K562 (cell line): ENCODE data around the gene ABT1. TPM values are rescaled to one million over a fixed set of nuclear protein-coding genes. Genes with fewer than 3 reads are reported as not detected.
A peak's percentile ranks its signal among the peaks of the same experiment; 100 is the strongest.

ENCODE experiments used
- CBX1 ChIP-seq: sonication (generic); IDR thresholded peaks from 2 replicates; pipeline ENCODE4 v1.6.1; 2016; ENCODE audit warnings: antibody characterized with exemption, low read depth, mild to moderate bottlenecking
- IFI16 ChIP-seq: fragments of 250-450 bp; sonication (Bioruptor Pico); IDR thresholded peaks from 2 replicates; pipeline ENCODE4 v2.1.2; 2022; ENCODE audit warnings: mild to moderate bottlenecking, inconsistent platforms
- MAZ ChIP-seq, 2 experiments: fragments of 450-650 bp in 1 of 2; sonication (generic) in 1 of 2; formaldehyde crosslinking; IDR thresholded peaks in 1 of 2; conservative IDR thresholded peaks in 1 of 2; 2 replicates each; pipeline versions ENCODE4 v1.4.0 to v1.5.0; 2020; ENCODE audit warnings: mild to moderate bottlenecking in 1 of 2, missing genetic modification reagents in 1 of 2
- MYBL2 ChIP-seq, 2 experiments: fragments of 450-650 bp in 1 of 2; sonication (generic) in 1 of 2; formaldehyde crosslinking in 1 of 2; IDR thresholded peaks; 2 replicates each; pipeline versions ENCODE4 v1.6.1 to v1.8.1; 2017 to 2022; ENCODE audit warnings: borderline replicate concordance in 1 of 2, inconsistent platforms in 1 of 2, low read depth in 1 of 2, mild to moderate bottlenecking in 1 of 2, missing genetic modification reagents in 1 of 2, moderate library complexity in 1 of 2
- NFE2 ChIP-seq: IDR thresholded peaks from 2 replicates; pipeline ENCODE4 v1.6.1; 2014; ENCODE audit warnings: antibody characterized with exemption, low read depth
- NR2C2 ChIP-seq, 2 experiments: fragments of 200-800 bp in 1 of 2; sonication (Bioruptor generic) in 1 of 2; sonication (generic) in 1 of 2; formaldehyde crosslinking in 1 of 2; IDR thresholded peaks; 2 replicates each; pipeline versions ENCODE4 v1.6.1 to v1.8.0; 2016 to 2022; ENCODE audit warnings: mild to moderate bottlenecking in 1 of 2, missing compliant biosample characterization in 1 of 2, missing genetic modification characterization in 1 of 2, missing genetic modification reagents in 1 of 2
- RAD51 ChIP-seq: fragments of 450-650 bp; IDR thresholded peaks from 2 replicates; pipeline ENCODE4 v1.7.1; 2016; ENCODE audit warnings: low read depth, mild to moderate bottlenecking, borderline replicate concordance
- U2AF1 ChIP-seq: fragments of 200-400 bp; formaldehyde crosslinking; optimal IDR thresholded peaks from 2 replicates; pipeline ENCODE3; 2017; ENCODE audit warnings: mild to moderate bottlenecking, low read depth, low read length, moderate library complexity
- XRCC4 ChIP-seq: IDR thresholded peaks from one replicate; pipeline ENCODE4 v1.6.1; 2011; ENCODE audit not compliant: insufficient read depth, insufficient read length; ENCODE audit errors: extremely low read depth
- ZNF764 ChIP-seq: fragments of 250-450 bp; sonication (Bioruptor Pico); IDR thresholded peaks from 2 replicates; pipeline ENCODE4 v1.4.0; 2020; ENCODE audit warnings: low read depth, mild to moderate bottlenecking, moderate library complexity
- polyA plus RNA-seq, 8 experiments: library from polyadenylated mRNA; depleted of rRNA in 4 of 8; stranded (reverse) in 5 of 8; unstranded in 3 of 8; fragments of >200 nt; fragmentation: Nextera tagmentation in 2 of 8; fragmentation: Illumina TruSeq in 1 of 8; extraction: Ambion mirVana in 2 of 8; extraction: Trizol in 1 of 8; gene quantifications; 2 replicates each; pipeline versions ENCODE4 v1.2.1 to v1.2.3, GENCODE V29; 2011 to 2014; ENCODE audit warnings: inconsistent platforms in 1 of 8, missing spikeins in 1 of 8
- total RNA-seq, 7 experiments: library from RNA; depleted of rRNA in 6 of 7; stranded (reverse); fragments of >200 nt in 6 of 7; fragmentation: Illumina TruSeq in 2 of 7; extraction: Trizol in 2 of 7; gene quantifications; 2 replicates each; pipeline versions ENCODE4 v1.2.1 to v1.2.3, GENCODE V29; 2011 to 2021; ENCODE audit warnings: low replicate concordance in 1 of 7
- TF ChIP-seq, protein P1 (sequence below): fragments of 250-450 bp; sonication (Bioruptor Pico); IDR thresholded peaks from 2 replicates; pipeline ENCODE4 v1.8.0; 2022; ENCODE audit warnings: inconsistent platforms
- TF ChIP-seq, protein P2 (sequence below): fragments of 450-650 bp; formaldehyde crosslinking; IDR thresholded peaks from 2 replicates; pipeline ENCODE4 v1.4.0; 2020; ENCODE audit warnings: mild to moderate bottlenecking
- TF ChIP-seq, protein P3 (sequence below): fragments of 450-650 bp; IDR thresholded peaks from 2 replicates; pipeline ENCODE4 v1.6.1; 2016; ENCODE audit warnings: mild to moderate bottlenecking, moderate library complexity

Gene ABT1
- total and polyA plus RNA-seq, 9 of the 15 experiments (the other 6 are each of a cell fraction or from before 2014, with no cell fraction given) = 8.8 to 52.7 (median 40.7) TPM

GRCh38 chr6:26576407-26576843, 20.3 kb upstream of the ABT1 start (continued):
- TF ChIP-seq MAZ (CRISPR knock-in tag; conservative IDR thresholded peaks at IDR 0.05 in 1 of 2, IDR thresholded peaks at IDR 0.05 in 1 of 2) (no peak), IFI16 (CRISPR knock-in tag) (no peak), NFE2 (0 out of 2 replicates have a peak, but pooled peaks have one; percentile 8), NR2C2 (CRISPR knock-in tag; IDR thresholded peaks at IDR 0.05) (no peak), NR2C2 (tag; IDR thresholded peaks at IDR 0.05) (0 out of 2 replicates have a peak, but pooled peaks have one; percentile 37), CBX1 (no peak), RAD51 (no peak), MYBL2 (IDR thresholded peaks at IDR 0.05; ENCODE audit: low read depth) (no peak), MYBL2 (CRISPR knock-in tag; IDR thresholded peaks at IDR 0.05; ENCODE audit: borderline replicate concordance) (no peak), U2AF1 (no peak), ZNF764 (CRISPR knock-in tag) (no peak), XRCC4 (no peak)
- TF ChIP-seq, protein P1, sequence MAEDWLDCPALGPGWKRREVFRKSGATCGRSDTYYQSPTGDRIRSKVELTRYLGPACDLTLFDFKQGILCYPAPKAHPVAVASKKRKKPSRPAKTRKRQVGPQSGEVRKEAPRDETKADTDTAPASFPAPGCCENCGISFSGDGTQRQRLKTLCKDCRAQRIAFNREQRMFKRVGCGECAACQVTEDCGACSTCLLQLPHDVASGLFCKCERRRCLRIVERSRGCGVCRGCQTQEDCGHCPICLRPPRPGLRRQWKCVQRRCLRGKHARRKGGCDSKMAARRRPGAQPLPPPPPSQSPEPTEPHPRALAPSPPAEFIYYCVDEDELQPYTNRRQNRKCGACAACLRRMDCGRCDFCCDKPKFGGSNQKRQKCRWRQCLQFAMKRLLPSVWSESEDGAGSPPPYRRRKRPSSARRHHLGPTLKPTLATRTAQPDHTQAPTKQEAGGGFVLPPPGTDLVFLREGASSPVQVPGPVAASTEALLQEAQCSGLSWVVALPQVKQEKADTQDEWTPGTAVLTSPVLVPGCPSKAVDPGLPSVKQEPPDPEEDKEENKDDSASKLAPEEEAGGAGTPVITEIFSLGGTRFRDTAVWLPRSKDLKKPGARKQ = no peak
- TF ChIP-seq, protein P2, sequence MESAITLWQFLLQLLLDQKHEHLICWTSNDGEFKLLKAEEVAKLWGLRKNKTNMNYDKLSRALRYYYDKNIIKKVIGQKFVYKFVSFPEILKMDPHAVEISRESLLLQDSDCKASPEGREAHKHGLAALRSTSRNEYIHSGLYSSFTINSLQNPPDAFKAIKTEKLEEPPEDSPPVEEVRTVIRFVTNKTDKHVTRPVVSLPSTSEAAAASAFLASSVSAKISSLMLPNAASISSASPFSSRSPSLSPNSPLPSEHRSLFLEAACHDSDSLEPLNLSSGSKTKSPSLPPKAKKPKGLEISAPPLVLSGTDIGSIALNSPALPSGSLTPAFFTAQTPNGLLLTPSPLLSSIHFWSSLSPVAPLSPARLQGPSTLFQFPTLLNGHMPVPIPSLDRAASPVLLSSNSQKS (CRISPR knock-in tag) = no peak
- TF ChIP-seq, protein P3, sequence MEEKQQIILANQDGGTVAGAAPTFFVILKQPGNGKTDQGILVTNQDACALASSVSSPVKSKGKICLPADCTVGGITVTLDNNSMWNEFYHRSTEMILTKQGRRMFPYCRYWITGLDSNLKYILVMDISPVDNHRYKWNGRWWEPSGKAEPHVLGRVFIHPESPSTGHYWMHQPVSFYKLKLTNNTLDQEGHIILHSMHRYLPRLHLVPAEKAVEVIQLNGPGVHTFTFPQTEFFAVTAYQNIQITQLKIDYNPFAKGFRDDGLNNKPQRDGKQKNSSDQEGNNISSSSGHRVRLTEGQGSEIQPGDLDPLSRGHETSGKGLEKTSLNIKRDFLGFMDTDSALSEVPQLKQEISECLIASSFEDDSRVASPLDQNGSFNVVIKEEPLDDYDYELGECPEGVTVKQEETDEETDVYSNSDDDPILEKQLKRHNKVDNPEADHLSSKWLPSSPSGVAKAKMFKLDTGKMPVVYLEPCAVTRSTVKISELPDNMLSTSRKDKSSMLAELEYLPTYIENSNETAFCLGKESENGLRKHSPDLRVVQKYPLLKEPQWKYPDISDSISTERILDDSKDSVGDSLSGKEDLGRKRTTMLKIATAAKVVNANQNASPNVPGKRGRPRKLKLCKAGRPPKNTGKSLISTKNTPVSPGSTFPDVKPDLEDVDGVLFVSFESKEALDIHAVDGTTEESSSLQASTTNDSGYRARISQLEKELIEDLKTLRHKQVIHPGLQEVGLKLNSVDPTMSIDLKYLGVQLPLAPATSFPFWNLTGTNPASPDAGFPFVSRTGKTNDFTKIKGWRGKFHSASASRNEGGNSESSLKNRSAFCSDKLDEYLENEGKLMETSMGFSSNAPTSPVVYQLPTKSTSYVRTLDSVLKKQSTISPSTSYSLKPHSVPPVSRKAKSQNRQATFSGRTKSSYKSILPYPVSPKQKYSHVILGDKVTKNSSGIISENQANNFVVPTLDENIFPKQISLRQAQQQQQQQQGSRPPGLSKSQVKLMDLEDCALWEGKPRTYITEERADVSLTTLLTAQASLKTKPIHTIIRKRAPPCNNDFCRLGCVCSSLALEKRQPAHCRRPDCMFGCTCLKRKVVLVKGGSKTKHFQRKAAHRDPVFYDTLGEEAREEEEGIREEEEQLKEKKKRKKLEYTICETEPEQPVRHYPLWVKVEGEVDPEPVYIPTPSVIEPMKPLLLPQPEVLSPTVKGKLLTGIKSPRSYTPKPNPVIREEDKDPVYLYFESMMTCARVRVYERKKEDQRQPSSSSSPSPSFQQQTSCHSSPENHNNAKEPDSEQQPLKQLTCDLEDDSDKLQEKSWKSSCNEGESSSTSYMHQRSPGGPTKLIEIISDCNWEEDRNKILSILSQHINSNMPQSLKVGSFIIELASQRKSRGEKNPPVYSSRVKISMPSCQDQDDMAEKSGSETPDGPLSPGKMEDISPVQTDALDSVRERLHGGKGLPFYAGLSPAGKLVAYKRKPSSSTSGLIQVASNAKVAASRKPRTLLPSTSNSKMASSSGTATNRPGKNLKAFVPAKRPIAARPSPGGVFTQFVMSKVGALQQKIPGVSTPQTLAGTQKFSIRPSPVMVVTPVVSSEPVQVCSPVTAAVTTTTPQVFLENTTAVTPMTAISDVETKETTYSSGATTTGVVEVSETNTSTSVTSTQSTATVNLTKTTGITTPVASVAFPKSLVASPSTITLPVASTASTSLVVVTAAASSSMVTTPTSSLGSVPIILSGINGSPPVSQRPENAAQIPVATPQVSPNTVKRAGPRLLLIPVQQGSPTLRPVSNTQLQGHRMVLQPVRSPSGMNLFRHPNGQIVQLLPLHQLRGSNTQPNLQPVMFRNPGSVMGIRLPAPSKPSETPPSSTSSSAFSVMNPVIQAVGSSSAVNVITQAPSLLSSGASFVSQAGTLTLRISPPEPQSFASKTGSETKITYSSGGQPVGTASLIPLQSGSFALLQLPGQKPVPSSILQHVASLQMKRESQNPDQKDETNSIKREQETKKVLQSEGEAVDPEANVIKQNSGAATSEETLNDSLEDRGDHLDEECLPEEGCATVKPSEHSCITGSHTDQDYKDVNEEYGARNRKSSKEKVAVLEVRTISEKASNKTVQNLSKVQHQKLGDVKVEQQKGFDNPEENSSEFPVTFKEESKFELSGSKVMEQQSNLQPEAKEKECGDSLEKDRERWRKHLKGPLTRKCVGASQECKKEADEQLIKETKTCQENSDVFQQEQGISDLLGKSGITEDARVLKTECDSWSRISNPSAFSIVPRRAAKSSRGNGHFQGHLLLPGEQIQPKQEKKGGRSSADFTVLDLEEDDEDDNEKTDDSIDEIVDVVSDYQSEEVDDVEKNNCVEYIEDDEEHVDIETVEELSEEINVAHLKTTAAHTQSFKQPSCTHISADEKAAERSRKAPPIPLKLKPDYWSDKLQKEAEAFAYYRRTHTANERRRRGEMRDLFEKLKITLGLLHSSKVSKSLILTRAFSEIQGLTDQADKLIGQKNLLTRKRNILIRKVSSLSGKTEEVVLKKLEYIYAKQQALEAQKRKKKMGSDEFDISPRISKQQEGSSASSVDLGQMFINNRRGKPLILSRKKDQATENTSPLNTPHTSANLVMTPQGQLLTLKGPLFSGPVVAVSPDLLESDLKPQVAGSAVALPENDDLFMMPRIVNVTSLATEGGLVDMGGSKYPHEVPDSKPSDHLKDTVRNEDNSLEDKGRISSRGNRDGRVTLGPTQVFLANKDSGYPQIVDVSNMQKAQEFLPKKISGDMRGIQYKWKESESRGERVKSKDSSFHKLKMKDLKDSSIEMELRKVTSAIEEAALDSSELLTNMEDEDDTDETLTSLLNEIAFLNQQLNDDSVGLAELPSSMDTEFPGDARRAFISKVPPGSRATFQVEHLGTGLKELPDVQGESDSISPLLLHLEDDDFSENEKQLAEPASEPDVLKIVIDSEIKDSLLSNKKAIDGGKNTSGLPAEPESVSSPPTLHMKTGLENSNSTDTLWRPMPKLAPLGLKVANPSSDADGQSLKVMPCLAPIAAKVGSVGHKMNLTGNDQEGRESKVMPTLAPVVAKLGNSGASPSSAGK = no peak
